HG03097 (cell line): Measurements from ENCODE around the gene IFI27L1.
"Not testable (repeated sequence)": the region's sequence is repeated elsewhere in the genome, so short reads cannot be mapped to it uniquely, and the experiment has no call there.

Experiments used
- ATAC-seq: cut with Tn5 transposase; IDR thresholded peaks from one replicate; pipeline ENCODE4 v1.9.1; 2021; ENCODE audit not compliant: unreplicated experiment, low FRiP score

The IFI27L1 gene

DNA sequence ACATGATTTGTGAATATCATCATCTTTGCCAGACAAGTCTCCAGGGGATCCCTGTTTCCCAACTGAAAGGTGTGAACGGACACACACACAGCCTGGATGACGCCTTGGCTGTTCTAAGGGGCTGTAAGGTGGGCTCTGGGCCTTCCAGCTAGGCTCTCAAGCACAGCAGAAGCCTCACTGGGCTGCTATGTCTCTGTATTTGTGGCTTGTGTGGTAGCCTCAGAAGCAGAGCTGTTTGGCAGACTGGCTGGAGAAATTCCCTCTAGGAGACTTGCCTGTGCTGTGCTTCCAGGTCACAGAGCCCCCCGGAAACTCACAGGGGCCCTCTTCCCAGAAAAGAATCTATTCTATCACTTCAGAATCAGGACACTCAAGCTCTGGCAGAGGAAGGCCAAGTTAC, 33.5 kb upstream of the IFI27L1 start:
- ATAC-seq = no peak

DNA sequence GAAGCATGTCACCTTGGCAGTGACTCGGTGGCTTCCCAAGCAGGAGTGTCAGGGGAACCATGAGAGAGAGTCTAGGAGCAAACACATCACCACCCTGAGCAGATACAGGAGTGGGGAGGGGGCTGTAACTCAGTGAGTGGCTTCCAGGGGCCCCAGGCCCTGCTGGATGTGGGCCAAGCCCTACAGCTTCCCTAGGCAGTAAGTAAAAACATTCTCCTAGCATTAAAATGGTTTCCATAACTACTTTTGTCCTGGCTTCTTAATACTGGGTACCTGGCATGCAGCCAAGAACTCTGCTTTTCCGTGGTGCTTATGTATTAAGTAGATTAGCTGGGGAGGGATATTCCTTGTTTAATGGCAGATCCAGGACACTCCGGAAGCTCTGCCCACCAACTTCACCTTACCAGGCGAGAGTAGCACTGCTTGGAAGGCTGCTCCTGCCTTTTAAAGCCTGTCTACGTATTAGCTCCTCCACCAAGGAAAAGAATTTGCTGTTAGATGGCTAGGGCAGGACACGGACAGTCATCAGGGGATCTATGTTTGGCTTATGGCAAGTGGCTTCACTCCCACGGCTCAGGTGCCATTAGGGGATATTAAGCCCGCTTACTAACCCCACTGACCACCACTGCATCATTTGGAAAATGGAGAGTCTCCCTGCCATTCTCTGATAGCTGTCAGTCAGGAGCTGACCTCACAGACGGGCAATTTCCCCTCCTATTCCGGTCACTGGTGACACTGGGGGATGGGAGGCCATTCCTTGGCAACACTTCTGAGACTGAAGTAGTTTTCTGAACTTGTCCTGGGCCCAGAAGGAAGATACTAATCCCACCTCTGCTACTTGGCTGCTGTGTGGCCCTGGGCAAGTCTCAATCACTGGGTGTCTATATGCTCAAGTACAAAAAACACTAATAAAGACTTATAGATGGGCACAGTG, 32.2 kb upstream of the IFI27L1 start:
- ATAC-seq = no peak

DNA sequence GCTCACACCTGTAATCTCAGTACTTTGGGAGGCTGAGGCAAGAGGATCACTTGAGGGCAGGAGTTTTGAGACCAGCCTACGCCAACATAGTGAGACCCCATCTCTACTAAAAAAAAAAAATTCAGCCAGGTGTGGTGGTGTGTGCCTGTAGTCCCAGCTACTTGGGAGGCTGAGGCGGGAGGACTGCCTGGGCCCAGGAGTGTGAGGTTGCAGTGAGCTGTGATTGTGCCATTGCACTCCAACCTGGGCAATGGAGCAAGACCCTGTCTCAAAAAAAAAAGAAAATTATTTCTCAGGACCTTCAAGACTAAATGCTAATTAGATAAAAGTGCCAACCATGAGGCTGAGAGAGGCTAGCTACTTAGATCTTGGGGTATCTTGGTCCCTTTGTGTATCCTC, 31.5 kb upstream of the IFI27L1 start:
- no peak for ATAC-seq

DNA sequence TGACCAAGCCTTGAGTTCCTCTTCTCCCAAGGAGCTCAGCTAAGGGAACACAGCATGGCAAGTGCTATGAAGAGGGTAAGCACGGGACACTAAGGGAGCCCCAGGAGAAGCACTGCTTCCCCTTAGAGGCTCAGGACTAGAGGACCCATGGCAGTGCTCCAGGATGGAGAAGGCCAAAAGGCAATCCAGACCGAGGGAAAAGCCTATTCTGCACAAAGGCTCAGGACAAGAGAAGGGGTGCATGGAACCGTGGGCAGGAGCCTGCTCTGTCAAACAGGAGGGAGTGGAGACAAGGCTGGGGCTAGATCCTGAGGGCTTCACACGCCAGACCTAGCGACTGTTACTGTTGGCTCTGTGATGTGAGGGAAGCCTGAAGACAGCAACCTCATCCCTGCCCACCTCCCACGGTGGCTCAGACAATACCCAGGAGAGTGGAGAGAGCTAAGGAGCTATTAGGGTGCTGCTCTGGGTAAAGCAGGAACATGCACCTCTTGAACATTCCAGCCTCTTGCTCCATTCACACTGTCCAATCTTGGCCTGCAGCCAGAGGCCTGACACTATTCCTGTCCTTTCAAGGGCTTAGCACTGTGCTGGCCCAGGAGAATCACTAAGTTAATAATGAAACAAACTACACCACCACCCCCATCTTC, 30.8 kb upstream of the IFI27L1 start:
- no peak for ATAC-seq

DNA sequence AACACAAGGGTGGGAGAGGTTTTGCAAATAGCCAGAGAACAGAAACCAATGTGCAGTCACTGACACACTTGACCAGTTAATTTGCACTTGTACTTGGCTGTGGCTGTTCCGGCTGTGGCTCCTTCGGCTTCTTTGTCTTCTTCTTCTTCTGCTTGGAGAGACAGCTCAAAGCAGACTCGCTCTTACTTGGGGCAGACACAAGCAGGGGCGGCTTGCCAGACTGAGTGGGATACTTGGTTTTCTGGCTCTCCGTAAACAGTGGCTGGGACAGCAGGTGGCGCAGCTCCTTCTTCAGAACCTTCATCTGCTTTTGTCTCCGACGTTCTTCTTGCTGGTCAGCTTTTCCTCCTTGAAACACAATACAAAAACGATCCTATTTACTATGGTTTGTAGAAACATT, 30.0 kb upstream of the IFI27L1 start:
- no peak for ATAC-seq

DNA sequence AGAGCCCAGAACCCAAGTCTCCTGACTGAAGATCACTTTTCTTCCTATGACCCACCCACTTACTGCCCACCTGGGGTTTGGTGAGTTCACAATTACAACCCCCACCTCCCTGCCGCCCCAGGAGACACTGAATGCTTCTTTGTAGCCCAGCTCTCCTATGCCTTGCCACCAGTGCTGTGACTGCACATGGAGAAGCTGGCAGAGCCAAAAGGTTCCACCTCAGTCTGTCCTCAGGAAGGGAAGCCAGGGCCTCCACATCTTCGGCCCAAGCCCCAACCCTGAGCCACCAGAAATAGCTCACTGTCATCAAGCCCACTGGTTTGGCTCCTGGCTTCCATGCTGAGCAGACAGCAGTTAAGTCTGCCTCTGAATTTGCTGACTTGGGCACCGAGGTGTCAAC, 29.3 kb upstream of the IFI27L1 start:
- ATAC-seq = no peak

DNA sequence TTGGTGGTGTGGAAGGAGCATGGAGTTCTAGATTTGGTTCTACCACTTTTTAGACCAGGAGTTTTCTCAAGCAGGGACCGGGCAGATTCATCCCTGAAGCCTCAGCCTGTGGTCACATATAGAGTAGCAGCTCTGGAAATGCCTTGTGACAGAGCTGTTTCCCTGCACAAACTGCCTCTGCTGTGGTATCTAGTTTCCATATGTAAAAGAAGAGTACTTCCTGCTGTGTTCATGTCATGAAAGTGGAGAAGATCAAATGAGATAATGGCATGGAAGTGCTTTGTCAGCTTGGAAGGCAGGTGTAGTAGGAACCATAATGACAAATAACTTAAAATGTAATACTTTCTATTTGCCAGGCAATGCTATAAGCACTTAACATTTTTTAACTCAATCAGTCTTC, 28.9 kb upstream of the IFI27L1 start:
- ATAC-seq = no peak

DNA sequence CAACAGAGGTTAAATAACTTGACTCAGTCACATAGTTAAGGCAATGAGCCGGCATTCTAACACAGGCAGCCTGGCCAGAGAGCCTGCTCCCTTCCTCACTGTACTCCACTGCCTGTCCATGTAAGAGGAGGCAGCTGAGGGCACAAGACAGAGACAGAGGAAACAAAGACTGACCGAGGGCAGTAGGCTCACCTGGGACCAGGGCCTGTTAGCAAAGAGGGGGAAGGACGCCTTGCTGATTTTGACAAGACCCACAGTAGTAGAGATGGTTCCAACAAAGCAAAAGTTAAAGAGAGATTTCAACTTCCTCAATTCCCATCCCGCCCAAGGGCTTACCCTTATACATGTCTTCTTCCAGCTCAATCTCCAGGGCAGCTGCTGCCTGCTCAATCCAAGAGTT, 28.4 kb upstream of the IFI27L1 start:
- no peak for ATAC-seq

DNA sequence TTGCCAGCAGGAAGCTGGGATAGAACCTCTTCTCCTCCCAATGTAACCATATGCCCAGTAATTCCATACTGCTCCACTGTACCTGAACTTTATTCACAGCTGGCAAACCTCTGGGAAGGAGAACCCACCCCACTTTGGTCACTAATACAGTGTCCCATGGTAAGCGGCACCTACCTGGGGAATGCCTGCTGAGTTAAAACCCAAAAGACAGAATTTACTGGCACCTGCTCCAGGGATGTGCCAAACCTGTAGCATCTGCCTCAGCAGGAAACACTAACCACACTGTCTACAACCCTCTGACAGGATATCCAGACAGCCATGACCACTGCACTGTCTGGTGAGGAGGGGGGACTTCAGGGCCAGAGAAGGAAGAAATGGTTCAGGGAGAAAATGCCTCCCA, 26.7 kb upstream of the IFI27L1 start:
- ATAC-seq = no peak

DNA sequence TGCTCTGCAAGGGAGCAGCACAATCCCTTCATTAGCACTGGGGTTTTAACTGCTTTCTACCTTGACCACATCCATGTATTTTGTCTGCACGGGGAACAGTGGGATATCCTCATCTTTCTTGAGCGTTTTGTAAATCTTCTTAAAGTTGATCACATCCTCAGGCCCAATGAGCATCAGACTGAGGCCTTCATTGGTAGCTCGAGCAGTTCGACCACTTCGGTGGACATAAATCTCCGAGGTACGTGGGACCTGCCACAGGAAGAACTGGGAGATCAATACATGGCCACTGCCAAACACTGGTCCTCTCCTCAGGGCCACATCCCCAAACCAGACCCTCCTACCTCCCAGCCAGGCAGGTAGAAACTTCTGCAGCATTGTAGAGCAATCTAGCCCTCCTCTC, 26.2 kb upstream of the IFI27L1 start:
- ATAC-seq = no peak

DNA sequence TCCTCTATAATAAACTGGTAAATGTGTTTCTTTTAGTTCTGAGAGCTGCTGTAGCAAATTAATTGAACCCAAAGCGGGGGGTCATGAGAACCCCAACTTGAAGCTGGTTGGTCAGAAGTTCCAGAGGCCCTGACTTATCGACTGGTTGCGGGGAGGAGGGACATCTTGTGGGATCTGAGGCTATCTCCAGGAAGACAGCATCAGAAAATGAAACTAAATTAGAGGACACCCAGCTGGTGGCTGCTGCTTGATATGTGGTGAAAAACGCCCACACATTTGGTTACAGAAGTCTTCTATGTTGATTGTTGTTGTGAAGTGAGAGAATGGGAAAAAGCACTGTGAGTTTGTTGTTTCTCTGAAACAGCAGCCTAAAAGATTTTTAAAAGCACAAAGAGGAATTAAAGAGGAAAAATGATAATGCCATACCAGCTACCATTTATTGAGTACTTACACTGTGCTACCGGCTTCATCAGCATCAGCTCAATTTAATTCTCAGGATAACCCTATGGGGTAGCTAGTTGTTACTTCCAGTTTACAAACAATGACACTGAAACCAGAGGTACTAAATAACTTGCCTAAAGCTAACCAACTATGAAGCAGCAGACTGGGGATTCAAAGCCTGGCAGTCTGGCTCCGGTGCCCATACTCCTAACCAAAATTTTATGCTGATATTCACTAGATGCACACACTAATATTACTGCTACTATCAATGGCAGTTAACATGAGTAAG, 24.4 kb upstream of the IFI27L1 start:
- ATAC-seq = no peak

DNA sequence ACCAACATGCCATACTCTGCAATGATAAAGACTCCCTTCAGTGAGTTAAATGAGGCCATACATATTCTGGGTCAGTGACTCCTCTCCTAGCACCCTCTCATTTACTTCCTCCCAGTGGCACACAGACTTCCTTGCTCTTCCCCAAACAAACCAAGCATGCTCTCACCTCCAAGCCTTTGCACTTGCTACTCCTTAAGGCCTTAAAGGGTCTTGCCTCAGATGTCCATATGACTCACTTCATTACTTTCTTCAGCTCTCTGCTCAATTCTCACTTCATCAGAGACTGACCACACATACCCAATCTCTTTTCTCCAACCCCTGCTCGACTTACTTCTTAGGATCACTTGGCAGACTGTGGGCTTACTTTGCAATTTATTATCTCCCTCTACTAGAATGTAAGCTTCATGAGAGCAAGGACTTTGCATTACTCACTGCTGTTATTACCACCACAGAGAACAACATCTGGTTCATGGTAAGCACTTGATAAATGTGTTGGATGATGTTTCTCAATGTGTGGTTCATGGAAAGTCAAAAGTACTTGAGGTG, 22.9 kb upstream of the IFI27L1 start:
- no peak for ATAC-seq

DNA sequence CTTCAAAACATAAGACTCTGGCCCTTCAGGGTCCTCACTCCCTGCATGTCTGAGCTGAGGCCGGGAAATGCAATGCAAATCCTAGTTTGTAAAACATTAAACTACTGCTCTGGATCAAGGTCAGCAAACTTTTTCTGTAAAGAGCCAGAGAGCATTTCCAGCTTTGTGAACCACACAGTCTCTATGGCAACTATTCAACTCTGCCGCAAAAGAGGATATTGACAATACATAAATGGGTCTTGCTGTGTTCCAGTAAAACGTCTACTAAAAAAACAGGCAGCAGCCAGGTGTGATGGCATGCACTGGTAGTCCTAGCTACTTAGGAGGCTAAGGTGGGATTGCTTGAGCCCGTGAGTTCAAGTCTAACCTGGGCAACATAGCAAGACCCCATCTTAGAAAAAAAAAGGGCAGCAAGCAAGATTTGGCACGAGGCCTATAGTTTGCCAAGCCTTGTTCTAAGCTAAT, 22.4 kb upstream of the IFI27L1 start:
- no peak for ATAC-seq

DNA sequence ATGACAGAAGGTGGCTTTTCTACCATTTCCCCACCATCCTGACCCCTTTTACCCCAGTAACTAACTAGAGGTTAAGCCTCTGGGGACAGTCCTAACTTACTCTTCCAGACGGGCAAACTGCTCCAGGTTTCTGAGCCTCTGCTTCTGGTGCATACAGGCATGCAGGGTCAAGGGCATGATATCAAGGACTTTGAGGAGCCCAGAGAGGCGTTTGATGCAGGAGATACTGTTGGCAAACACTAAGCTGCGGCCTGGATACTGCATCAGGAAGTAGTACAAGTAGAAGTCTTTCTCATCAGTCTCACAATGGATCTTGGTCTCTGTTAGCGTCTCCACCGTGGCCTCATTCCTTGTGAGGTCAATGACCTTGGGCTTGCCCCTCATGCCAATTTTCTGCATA, 21.1 kb upstream of the IFI27L1 start:
- ATAC-seq = no peak

DNA sequence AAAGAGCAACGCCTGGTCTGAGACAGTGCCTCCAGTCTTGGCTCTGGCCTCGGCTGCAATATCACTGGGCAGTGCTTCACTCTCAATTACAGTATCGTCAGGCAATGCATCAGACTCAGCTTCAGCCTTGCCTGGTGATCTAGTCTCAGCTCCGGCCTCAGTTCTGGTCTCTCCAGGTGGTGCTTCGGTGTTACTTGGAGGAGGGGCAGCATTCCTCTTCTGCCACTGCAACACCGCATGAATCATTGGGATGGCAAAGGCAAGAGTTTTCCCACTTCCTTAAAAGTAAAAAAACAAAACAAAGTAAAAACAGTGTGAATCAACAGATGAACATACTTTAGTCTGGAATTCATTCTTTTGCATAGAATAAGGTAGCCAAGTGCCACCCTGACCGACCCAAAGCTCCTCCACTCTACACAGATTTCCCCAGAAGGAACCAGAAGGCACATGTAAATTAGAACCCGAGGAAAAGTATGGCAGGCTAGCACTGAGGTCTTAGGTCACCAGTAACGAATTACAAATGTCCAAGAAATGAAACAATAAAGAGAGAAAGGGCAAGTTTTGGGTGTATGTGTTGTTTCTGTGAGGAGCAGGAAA, 18.7 kb upstream of the IFI27L1 start:
- ATAC-seq = no peak

DNA sequence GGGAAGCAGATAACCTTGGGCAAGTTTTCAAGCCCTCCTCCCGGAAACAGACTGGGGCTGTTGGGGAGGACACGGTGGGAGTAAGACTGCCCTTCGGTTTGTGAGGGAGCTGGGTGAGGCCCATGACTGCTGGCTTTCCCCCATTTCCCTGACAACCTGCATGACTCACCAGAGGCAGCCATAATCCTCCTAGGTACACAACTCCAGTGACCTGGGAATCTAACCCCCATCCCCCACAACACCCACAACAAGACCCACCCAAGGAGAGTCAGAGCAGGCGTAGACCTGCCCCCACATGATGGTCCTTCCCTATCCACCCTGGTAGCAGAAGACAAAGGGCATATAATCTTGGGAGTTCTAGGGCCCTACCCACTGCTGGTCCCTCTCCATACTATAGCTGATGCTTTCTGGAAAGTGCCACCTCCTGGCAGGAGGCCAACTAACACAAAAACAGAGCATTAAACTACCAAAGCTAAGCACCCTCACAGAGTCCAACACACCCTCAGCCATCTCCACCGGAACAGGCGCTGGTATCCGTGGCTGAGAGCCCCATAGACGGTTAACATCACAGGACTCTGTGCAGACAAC, 14.9 kb upstream of the IFI27L1 start:
- ATAC-seq = no peak

DNA sequence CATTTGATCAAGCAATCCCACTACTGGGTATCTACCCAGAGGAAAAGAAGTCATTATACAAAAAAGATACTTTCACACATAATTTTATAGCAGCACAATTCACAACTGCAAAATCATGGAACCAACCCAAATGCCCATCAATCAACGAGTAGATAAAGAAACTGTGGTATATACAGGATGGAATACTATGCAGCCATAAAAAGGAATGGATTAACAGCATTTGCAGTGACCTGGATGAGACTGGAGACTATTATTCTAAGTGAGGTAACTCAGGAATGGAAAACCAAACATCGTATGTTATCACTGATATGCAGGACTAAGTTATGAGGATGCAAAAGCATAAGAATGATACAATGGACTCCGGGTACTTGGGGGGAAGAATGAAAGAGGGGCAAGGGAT, 9.0 kb upstream of the IFI27L1 start:
- ATAC-seq = not testable (repeated sequence)

DNA sequence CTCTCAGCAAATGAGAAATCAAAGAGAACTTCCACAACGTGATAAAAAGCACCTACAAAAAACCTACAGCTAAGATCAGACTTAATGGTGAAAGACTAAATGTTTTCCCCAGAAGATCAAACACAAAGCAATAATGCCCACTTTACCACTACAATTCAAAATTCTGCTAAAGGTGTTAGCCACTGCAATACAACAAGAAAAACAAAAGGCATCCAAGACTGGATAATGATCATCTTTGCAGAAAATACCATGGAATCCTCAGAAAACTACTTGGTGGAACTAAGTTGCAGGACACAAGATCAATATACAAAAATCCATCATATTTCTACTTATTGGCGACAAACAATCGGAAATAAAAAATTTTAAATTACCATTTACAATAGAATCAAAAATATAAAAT, 6.6 kb upstream of the IFI27L1 start:
- ATAC-seq = no peak

DNA sequence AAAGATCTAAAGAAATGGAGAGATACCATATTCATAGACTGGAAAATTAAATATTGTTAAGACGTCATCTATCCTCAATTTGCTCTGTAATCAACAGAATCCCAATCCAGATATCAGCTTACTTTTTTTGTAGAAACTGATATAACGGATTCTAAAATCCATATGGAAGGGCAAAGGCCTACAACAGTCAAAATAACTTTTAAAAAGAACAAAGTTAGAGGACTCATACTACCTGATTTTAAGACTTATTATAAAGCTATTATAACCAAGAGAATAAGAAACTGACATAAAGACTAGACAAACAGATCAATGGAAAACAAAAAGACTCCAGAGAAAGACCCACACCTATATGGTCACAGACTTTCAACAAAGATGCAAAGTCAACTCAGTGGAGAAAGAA, 6.1 kb upstream of the IFI27L1 start:
- ATAC-seq = no peak

DNA sequence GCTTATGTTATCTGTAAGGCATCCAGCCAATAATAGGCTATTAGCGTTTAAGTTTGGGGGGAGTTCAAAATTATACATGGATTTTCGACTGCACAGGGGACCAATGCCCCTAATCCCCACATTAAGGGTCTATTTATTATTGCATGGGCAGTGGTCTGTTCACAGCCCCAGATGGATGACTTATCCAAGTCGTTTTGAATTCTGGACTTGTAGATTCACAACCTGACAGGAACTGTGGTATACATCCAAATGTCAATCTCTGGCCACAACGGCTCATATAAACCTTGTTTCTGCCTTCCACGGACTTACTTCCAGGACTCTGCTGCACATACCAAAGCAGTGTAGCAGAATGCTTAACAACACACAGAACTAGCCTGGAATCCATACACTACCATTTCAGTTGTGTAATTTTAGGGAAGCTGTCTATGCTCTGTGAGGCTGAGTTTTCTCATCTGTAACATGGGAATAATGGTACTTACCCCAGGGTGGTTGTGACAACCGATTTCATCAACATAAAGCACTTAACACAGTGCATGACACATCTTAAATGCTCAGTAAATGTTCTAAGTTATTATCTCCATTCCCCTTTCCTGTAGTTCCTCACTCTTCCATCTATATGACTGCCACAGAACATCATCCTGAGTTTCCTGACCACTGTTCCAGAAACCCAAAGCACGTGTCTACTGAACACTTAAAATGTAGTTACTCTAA, 3.8 kb upstream of the IFI27L1 start:
- no peak for ATAC-seq
